ENCODE results near the gene MAST3.

- TF ChIP-seq CTCF (IDR thresholded peaks at IDR 0.05) (no peak), POLR2A (IDR thresholded peaks at IDR 0.05) (no peak), POLR2AphosphoS5 (IDR thresholded peaks at IDR 0.05) (no peak)
These were observed 35.5 kb upstream of the MAST3 start for GRCh38 chr19:18062028-18062427.

Measured in prostate gland (tissue), 2 donors.